ENCODE measurements around the gene DMBT1. TPM values are rescaled to one million over a fixed set of nuclear protein-coding genes. Genes with fewer than 3 reads are reported as not detected.

DMBT1 gene
- total RNA-seq, 2 experiments from 2014 or later = not detected

DNA sequence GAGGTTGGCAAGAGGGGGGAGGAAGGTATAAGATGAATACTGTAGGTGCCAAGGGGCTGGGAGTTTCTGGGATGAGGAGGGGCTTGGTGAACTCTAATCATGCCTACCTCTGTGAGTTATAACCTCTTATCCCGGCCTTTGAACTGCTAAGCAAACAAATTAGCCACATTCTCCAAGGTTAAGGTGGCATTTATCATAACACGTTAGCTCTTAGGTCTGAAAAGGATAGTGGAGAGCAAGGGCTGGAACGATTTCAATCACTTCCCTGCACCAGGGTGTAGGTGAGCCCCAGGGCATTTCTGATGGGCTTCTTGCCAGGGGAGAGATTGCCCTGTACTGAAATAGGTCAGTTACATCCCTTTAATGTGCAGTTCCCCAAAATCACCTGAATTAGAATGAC is 28.6 kb upstream of the DMBT1 start:
- POLR2A ChIA-PET = no interaction called here
- Mint-ChIP-seq H3K27me3 (peaks cover 33% of the 10 kb centered on the region), H3K4me3 (no peak overlapping the region), H3K4me1 (peaks cover 3% of the 10 kb centered on the region), H3K36me3 (no peaks in the 10 kb centered on the region), H3K27ac (no peak overlapping the region), H3K9me3 (peaks cover 9% of the 10 kb centered on the region)
- no peak for ATAC-seq (ENCODE audit: low read depth)
- no peak for DNase-seq

DNA sequence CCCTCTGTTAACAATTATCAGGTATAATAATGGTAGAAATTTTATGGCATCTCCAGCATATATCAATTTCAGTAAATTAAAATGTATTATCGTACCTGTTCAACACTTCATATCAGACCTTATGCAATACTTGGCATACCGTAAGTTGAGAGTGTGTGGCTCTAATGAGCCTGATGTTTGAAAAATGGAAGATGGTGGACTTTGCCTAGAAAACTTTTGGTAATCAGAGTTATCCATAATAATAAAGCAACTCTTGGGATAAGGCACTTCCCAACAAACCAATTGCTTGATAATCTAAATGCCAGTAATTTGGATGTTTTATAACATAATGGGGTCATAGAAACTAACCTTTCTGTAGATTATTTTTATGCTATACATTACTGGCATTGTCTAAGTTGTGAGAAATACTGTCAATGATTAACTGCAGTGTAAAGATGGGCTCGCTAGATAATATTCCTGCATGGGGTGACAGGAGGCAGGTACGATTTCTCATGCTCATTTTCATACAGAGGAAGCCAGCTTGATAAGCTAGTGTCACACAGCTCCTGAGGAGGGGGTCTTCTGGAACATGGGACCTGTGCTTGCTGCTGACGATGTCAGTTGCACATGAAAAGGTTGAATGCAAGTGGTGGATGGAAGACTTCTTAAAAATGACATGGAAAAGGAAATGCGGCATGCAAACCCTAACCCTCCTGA is 27.8 kb upstream of the DMBT1 start:
- Mint-ChIP-seq H3K4me3 (no peak overlapping the region), H3K9me3 (peaks cover 9% of the 10 kb centered on the region), H3K27me3 (peaks cover 33% of the 10 kb centered on the region), H3K36me3 (no peaks in the 10 kb centered on the region), H3K27ac (no peak overlapping the region), H3K4me1 (peaks cover 7% of the 10 kb centered on the region)
- POLR2A ChIA-PET = no interaction called here
- ATAC-seq (ENCODE audit: low read depth) (no peak), DNase-seq (no peak)

- POLR2A ChIA-PET = no interaction called here
- Mint-ChIP-seq H3K4me1 (peaks cover 22% of the 10 kb centered on the region), H3K4me3 (no peak overlapping the region), H3K9me3 (peaks cover 6% of the 10 kb centered on the region), H3K36me3 (no peaks in the 10 kb centered on the region), H3K27ac (no peak overlapping the region), H3K27me3 (peaks cover 23% of the 10 kb centered on the region)
- no peak for DNase-seq
- ATAC-seq (ENCODE audit: low read depth) = no peak
These were observed 23.0 kb upstream of the DMBT1 start for GRCh38 chr10:122537545-122537944.

GRCh38 chr10:122541541-122542002 is 19.0 kb upstream of the DMBT1 start:
- H3K27me3 Mint-ChIP-seq = peaks cover 22% of the 10 kb centered on the region
- H3K9me3 Mint-ChIP-seq = peaks cover 3% of the 10 kb centered on the region
- no peak overlapping the region for H3K27ac Mint-ChIP-seq
- DNase-seq (no peak), ATAC-seq (ENCODE audit: low read depth) (peak; percentile 23)
- H3K4me3 Mint-ChIP-seq = no peak overlapping the region
- POLR2A ChIA-PET = no interaction called here
- H3K4me1 Mint-ChIP-seq = peaks cover 32% of the 10 kb centered on the region
- no peaks in the 10 kb centered on the region for H3K36me3 Mint-ChIP-seq

DNA sequence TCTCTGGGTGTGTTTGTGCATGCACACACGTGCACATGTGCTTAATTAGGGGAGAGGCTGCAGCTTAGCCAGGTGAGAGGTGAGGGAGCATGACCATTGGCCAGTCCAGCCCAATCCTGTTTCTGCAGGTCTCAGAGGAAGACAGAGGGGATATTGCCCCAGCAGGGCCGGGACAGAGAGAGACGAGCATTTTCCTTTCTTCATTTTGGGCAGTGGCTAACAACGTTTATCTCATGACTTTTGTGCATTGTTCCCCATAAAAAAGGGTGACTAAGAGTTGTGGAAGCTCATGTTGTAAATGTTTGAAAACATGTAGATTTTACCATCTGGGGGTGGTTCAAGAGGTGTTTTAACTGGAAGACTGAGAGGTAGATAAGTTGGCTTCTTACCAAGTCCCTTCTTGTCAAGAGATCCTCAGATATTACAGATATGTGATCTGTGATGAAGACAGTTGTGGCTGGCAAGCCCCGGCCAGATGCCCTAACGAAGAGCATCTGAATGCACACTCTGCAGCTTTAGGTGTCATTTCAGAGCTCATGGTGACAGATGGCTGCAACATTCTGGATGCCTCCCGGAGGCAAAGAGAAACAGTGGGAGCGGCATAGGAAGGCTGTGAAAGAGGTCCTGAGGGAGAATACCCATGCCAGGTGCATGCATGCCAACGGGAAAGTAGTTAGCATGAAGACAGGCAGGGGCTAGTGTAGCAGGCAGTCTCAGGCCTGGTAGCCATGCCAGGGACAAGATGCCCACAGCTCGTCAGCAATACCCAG is 16.7 kb upstream of the DMBT1 start:
- no peaks in the 10 kb centered on the region for H3K36me3 Mint-ChIP-seq
- H3K27ac Mint-ChIP-seq = peak overlapping the region; percentile 77
- H3K9me3 Mint-ChIP-seq = no peaks in the 10 kb centered on the region

GRCh38 chr10:122544493-122544892 is 16.1 kb upstream of the DMBT1 start:
- Mint-ChIP-seq H3K4me3 (no peak overlapping the region), H3K27ac (peak overlapping the region; percentile 77), H3K4me1 (peaks cover 25% of the 10 kb centered on the region), H3K36me3 (no peaks in the 10 kb centered on the region), H3K9me3 (no peaks in the 10 kb centered on the region), H3K27me3 (peaks cover 15% of the 10 kb centered on the region)
- POLR2A ChIA-PET = no interaction called here
- DNase-seq = no peak
- peak; percentile 77 for ATAC-seq (ENCODE audit: low read depth)

More for the DNA sequence above, 16.7 kb upstream of the DMBT1 start:
- no peak for ATAC-seq (ENCODE audit: low read depth)
- Mint-ChIP-seq H3K27me3 (peaks cover 16% of the 10 kb centered on the region), H3K4me1 (peaks cover 27% of the 10 kb centered on the region), H3K4me3 (no peak overlapping the region)
- POLR2A ChIA-PET = interaction anchor here (0.9 kb wide), 1 partner anchor 15 kb away, joined by 4 read pairs; no protein-coding TSS in a partner anchor
- DNase-seq = no peak

GRCh38 chr10:122546242-122546641 is 14.3 kb upstream of the DMBT1 start:
- ATAC-seq (ENCODE audit: low read depth) = no peak
- Mint-ChIP-seq H3K4me3 (no peak overlapping the region), H3K36me3 (no peaks in the 10 kb centered on the region), H3K27me3 (peaks cover 13% of the 10 kb centered on the region), H3K4me1 (peaks cover 25% of the 10 kb centered on the region), H3K9me3 (no peaks in the 10 kb centered on the region), H3K27ac (no peak overlapping the region)
- DNase-seq = no peak
- POLR2A ChIA-PET = no interaction called here

DNA sequence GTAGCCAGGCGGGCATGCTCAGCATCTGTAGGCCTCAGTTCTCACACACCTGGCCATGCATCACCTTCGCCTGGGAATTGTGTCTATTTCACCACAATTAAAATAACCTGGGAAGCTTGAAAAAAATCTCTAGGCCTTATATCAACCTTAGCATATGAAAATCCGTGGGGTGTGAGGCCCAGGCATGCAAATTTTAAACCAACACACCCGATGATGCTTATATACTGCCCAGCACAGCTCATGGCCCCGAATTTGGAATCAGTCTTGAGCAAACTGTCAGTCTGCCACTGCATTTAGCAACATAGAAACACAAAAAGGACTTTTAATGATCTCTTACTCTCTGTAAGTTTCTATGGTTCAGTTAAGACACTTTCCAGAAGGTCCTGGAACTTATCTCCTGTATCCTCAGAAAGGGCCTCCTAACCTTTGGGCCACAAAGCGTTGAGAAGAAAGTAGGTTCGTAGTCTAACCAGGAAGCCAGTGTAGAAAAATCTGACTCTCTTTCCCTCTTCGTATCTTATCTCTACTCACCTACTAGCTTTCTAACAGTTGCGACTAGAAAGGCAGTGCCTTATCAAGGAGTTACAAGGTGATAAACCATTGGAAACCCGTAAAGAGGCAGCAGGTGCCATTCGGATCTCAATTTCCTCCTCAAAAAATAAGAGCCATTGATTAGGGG is 12.0 kb upstream of the DMBT1 start:
- H3K27ac Mint-ChIP-seq = no peak overlapping the region
- DNase-seq (no peak), ATAC-seq (ENCODE audit: low read depth) (no peak)
- peaks cover 5% of the 10 kb centered on the region for H3K27me3 Mint-ChIP-seq
- H3K9me3 Mint-ChIP-seq = no peaks in the 10 kb centered on the region
- POLR2A ChIA-PET = no interaction called here
- H3K4me1 Mint-ChIP-seq = peaks cover 21% of the 10 kb centered on the region
- H3K4me3 Mint-ChIP-seq = no peak overlapping the region
- no peaks in the 10 kb centered on the region for H3K36me3 Mint-ChIP-seq

- POLR2A ChIA-PET = no interaction called here
- H3K4me1 Mint-ChIP-seq = peaks cover 12% of the 10 kb centered on the region
- no peak overlapping the region for H3K27ac Mint-ChIP-seq
- no peaks in the 10 kb centered on the region for H3K36me3 Mint-ChIP-seq
- no peak overlapping the region for H3K4me3 Mint-ChIP-seq
- ATAC-seq (ENCODE audit: low read depth) = no peak
- no peaks in the 10 kb centered on the region for H3K9me3 Mint-ChIP-seq
- H3K27me3 Mint-ChIP-seq = peaks cover 2% of the 10 kb centered on the region
- no peak for DNase-seq
These were observed 10.9 kb upstream of the DMBT1 start for GRCh38 chr10:122549636-122550035.

DNA sequence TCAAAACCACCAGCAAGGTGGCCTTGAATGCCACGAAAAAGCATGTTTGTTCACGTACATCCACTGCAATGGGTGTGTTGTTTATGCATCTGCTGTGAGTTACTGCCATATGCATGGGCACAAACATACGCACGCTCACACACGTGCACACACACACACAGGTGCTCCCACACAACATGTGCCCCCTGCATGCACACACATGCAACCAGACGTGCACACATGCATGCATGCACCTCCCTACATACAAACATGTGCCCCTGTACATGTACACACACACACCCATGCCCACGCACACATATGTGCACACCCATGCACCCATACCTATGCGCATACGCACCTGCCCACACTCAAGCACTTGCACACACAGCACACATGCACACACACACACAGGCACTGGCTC is 10.1 kb upstream of the DMBT1 start:
- no peak overlapping the region for H3K4me3 Mint-ChIP-seq
- DNase-seq (no peak), ATAC-seq (ENCODE audit: low read depth) (no peak)
- POLR2A ChIA-PET = no interaction called here
- no peak overlapping the region for H3K27ac Mint-ChIP-seq
- H3K9me3 Mint-ChIP-seq = no peaks in the 10 kb centered on the region
- peaks cover 12% of the 10 kb centered on the region for H3K4me1 Mint-ChIP-seq
- H3K36me3 Mint-ChIP-seq = no peaks in the 10 kb centered on the region
- H3K27me3 Mint-ChIP-seq = peaks cover 3% of the 10 kb centered on the region

- H3K4me1 Mint-ChIP-seq = peaks cover 12% of the 10 kb centered on the region
- no peak overlapping the region for H3K4me3 Mint-ChIP-seq
- POLR2A ChIA-PET = no interaction called here
- H3K9me3 Mint-ChIP-seq = no peaks in the 10 kb centered on the region
- H3K27me3 Mint-ChIP-seq = peaks cover 8% of the 10 kb centered on the region
- peak; percentile 40 for ATAC-seq (ENCODE audit: low read depth)
- no peak overlapping the region for H3K27ac Mint-ChIP-seq
- no peaks in the 10 kb centered on the region for H3K36me3 Mint-ChIP-seq
- DNase-seq = no peak
These were observed 9.6 kb upstream of the DMBT1 start for GRCh38 chr10:122550983-122551382.

- Mint-ChIP-seq H3K4me3 (no peak overlapping the region), H3K36me3 (no peaks in the 10 kb centered on the region), H3K9me3 (no peaks in the 10 kb centered on the region), H3K27me3 (peaks cover 13% of the 10 kb centered on the region), H3K27ac (no peak overlapping the region), H3K4me1 (peaks cover 12% of the 10 kb centered on the region)
- no peak for DNase-seq
- peak; percentile 92 for ATAC-seq (ENCODE audit: low read depth)
- POLR2A ChIA-PET = no interaction called here
These were observed 9.1 kb upstream of the DMBT1 start for GRCh38 chr10:122551450-122551849.

- Mint-ChIP-seq H3K36me3 (no peaks in the 10 kb centered on the region), H3K27me3 (peaks cover 13% of the 10 kb centered on the region), H3K4me1 (peaks cover 20% of the 10 kb centered on the region), H3K4me3 (no peak overlapping the region), H3K9me3 (no peaks in the 10 kb centered on the region), H3K27ac (peak overlapping the region; percentile 40)
- POLR2A ChIA-PET = no interaction called here
- DNase-seq (no peak), ATAC-seq (ENCODE audit: low read depth) (no peak)
These were observed 7.2 kb upstream of the DMBT1 start for GRCh38 chr10:122553341-122553740.
